Stomach (tissue), 9 donors: ENCODE results near the gene ECD. TPM values are rescaled to one million over a fixed set of nuclear protein-coding genes. Genes with fewer than 3 reads are reported as not detected.

Source experiments
- DNase-seq, 2 donors: peaks; one replicate each; pipeline versions ENCODE4 v3.0.0 to v3.0.0-alpha.2; 2013 to 2019
- H3K27ac ChIP-seq, 5 donors: fragments of 200-600 bp in 4 of 5; sonication (generic) in 4 of 5; one replicate each; pipeline ENCODE4 v1.5.1; 2013 to 2019; ENCODE audit warnings: mild to moderate bottlenecking in 1 of 5, moderate library complexity in 1 of 5
- H3K27me3 ChIP-seq, 3 donors: fragments of 200-600 bp; sonication (generic); one replicate each; pipeline ENCODE4 v1.5.1; 2017 to 2019; ENCODE audit warnings: mixed run types in 1 of 3
- H3K36me3 ChIP-seq, 4 donors: fragments of 200-600 bp; sonication (generic); 1 replicate in 3 of 4; 2 replicates in 1 of 4; pipeline ENCODE4 v1.5.1; 2016 to 2019
- H3K4me1 ChIP-seq, 4 donors: fragments of 200-600 bp; sonication (generic); one replicate each; pipeline ENCODE4 v1.5.1; 2016 to 2019
- H3K4me3 ChIP-seq, 4 donors: fragments of 200-600 bp; sonication (generic) in 3 of 4; one replicate each; pipeline ENCODE4 v1.5.1; 2016 to 2019; ENCODE audit warnings: mild to moderate bottlenecking in 1 of 4
- H3K9me3 ChIP-seq, 4 donors: fragments of 200-600 bp; sonication (generic); one replicate each; pipeline ENCODE4 v1.5.1; 2016 to 2019
- EP300 ChIP-seq: sonication (generic); formaldehyde crosslinking; IDR thresholded peaks from one replicate; pipeline ENCODE4 v1.6.1; 2017; ENCODE audit warnings: antibody characterized with exemption
- POLR2A ChIP-seq, 4 donors: fragments of 450-650 bp; IDR thresholded peaks; one replicate each; pipeline ENCODE4 v1.6.1; 2016; ENCODE audit warnings: antibody characterized with exemption in 4 of 4, control low read depth in 2 of 4, mild to moderate bottlenecking in 1 of 4, moderate library complexity in 1 of 4
- POLR2AphosphoS5 ChIP-seq, 3 donors: sonication (generic); formaldehyde crosslinking; IDR thresholded peaks; one replicate each; pipeline ENCODE4 v1.6.1; 2016; ENCODE audit warnings: antibody characterized with exemption in 3 of 3
- WGBS, 5 donors: extraction: QIAGEN DNeasy Blood & Tissue Kit in 3 of 5; methylation state at CpG; one replicate each; pipeline versions ENCODE4 v1.1.5 to v1.1.7; 2013 to 2018; 5-methylcytosine and 5-hydroxymethylcytosine counted together
- intact Hi-C: fragments of 100-400 bp; cut with DNase I; formaldehyde crosslinking; loops from one replicate; pipeline ENCODE4 v1.15.1; 2023; ENCODE audit warnings: low total_unique reads
- polyA plus RNA-seq, 3 donors: library from polyadenylated mRNA; stranded (reverse); fragments of 200-250 nt; gene quantifications; one replicate each; pipeline ENCODE4 v1.2.3, GENCODE V29; 2013
- total RNA-seq, 5 donors: library from RNA; depleted of rRNA; stranded (reverse); fragments of >200 nt; gene quantifications; one replicate each; pipeline versions ENCODE4 v1.1.0 to v1.2.3, GENCODE V29; 2014 to 2016
- TF ChIP-seq, protein P1 (sequence below), 7 experiments: fragments of 450-650 bp in 4 of 7; fragments of 200-600 bp in 3 of 7; sonication (generic) in 3 of 7; IDR thresholded peaks; one replicate each; pipeline ENCODE4 v1.5.1; 2016 to 2019; ENCODE audit warnings: antibody characterized with exemption in 7 of 7, control low read depth in 2 of 7, mild to moderate bottlenecking in 1 of 7
- donor health status: healthy with polysubstance abuse.
- donor health status: Bipolar disorder and iron deficiency.
- donor health status: healthy.

Gene ECD
- total and polyA plus RNA-seq, 8 donors: 4.1 to 72.8 (median 11.1) TPM

GRCh38 chr10:73131913-73132686 lies 35.7 kb downstream of the ECD start:
- H3K4me1 ChIP-seq: peaks cover 0 to 14% (median 0%) of the 10 kb centered on the region in 4 donors
- DNase-seq: no peak
- H3K4me3 ChIP-seq: no peak overlapping the region
- H3K27me3 ChIP-seq: no peaks in the 10 kb centered on the region
- WGBS, 5 donors: 43 to 82% (median 55%) methylated on average over 2 of the region's 2 CpGs
- TF ChIP-seq, protein P1, sequence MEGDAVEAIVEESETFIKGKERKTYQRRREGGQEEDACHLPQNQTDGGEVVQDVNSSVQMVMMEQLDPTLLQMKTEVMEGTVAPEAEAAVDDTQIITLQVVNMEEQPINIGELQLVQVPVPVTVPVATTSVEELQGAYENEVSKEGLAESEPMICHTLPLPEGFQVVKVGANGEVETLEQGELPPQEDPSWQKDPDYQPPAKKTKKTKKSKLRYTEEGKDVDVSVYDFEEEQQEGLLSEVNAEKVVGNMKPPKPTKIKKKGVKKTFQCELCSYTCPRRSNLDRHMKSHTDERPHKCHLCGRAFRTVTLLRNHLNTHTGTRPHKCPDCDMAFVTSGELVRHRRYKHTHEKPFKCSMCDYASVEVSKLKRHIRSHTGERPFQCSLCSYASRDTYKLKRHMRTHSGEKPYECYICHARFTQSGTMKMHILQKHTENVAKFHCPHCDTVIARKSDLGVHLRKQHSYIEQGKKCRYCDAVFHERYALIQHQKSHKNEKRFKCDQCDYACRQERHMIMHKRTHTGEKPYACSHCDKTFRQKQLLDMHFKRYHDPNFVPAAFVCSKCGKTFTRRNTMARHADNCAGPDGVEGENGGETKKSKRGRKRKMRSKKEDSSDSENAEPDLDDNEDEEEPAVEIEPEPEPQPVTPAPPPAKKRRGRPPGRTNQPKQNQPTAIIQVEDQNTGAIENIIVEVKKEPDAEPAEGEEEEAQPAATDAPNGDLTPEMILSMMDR (IDR thresholded peaks at IDR 0.05): no peak
- TF ChIP-seq EP300 (no peak), POLR2AphosphoS5 (IDR thresholded peaks at IDR 0.05) (no peak), POLR2A (IDR thresholded peaks at IDR 0.05) (no peak)
- intact Hi-C loops: no loop called here
- no peak overlapping the region for H3K27ac ChIP-seq
- peaks cover 47 to 100% (median 100%) of the 10 kb centered on the region in 4 donors for H3K36me3 ChIP-seq
- no peaks in the 10 kb centered on the region for H3K9me3 ChIP-seq

GRCh38 chr10:73131301-73131700 lies 36.5 kb downstream of the ECD start:
- TF ChIP-seq POLR2A (IDR thresholded peaks at IDR 0.05) (no peak), EP300 (no peak), POLR2AphosphoS5 (IDR thresholded peaks at IDR 0.05) (no peak)
- TF ChIP-seq, protein P1 (IDR thresholded peaks at IDR 0.05): no peak

GRCh38 chr10:73126343-73126742 lies 41.5 kb downstream of the ECD start:
- Histone ChIP-seq H3K27ac (no peak overlapping the region), H3K4me1 (no peaks in the 10 kb centered on the region), H3K4me3 (no peak overlapping the region), H3K36me3 (peaks cover 39 to 98% (median 93%) of the 10 kb centered on the region in 4 donors), H3K27me3 (no peaks in the 10 kb centered on the region), H3K9me3 (no peaks in the 10 kb centered on the region)
- DNase-seq: no peak
- intact Hi-C loops: no loop called here
- TF ChIP-seq POLR2AphosphoS5 (IDR thresholded peaks at IDR 0.05) (no peak), POLR2A (IDR thresholded peaks at IDR 0.05) (no peak), EP300 (no peak)
- TF ChIP-seq, protein P1 (IDR thresholded peaks at IDR 0.05): no peak
- WGBS, 5 donors: 94 to 100% (median 98%) methylated on average over 2 of the region's 2 CpGs

More at GRCh38 chr10:73131301-73131700, 36.5 kb downstream of the ECD start:
- no peak overlapping the region for H3K4me3 ChIP-seq
- WGBS, 5 donors: 63 to 70% (median 65%) methylated on average over 2 of the region's 2 CpGs
- H3K9me3 ChIP-seq: no peaks in the 10 kb centered on the region
- peaks cover 50 to 100% (median 100%) of the 10 kb centered on the region in 4 donors for H3K36me3 ChIP-seq
- H3K27ac ChIP-seq: no peak overlapping the region
- no peaks in the 10 kb centered on the region for H3K27me3 ChIP-seq
- no peak for DNase-seq
- H3K4me1 ChIP-seq: peaks cover 0 to 14% (median 0%) of the 10 kb centered on the region in 4 donors
- intact Hi-C loops: no loop called here

- no peak for DNase-seq
- TF ChIP-seq POLR2AphosphoS5 (IDR thresholded peaks at IDR 0.05): no peak
- TF ChIP-seq POLR2A (IDR thresholded peaks at IDR 0.05): no peak
- no peak for TF ChIP-seq EP300
- TF ChIP-seq, protein P1 (IDR thresholded peaks at IDR 0.05): no peak
- 87 to 95% (median 88%) methylated on average over 4 of the region's 4 CpGs for WGBS, 5 donors
- H3K27ac ChIP-seq: no peak overlapping the region
- peaks cover 0 to 12% (median 8%) of the 10 kb centered on the region in 4 donors for H3K4me1 ChIP-seq
- peaks cover 9 to 60% (median 54%) of the 10 kb centered on the region in 4 donors for H3K36me3 ChIP-seq
- intact Hi-C loops: no loop called here
- H3K27me3 ChIP-seq: no peaks in the 10 kb centered on the region
- no peak overlapping the region for H3K4me3 ChIP-seq
- H3K9me3 ChIP-seq: no peaks in the 10 kb centered on the region
Observed at GRCh38 chr10:73119952-73120351, 47.9 kb downstream of the ECD start.
